ENCODE results near the gene RAPGEF1. TPM values are rescaled to one million over a fixed set of nuclear protein-coding genes. Genes with fewer than 3 reads are reported as not detected.

The RAPGEF1 gene
- total RNA-seq, 1 experiment from 2014 or later = 25.2 TPM

GRCh38 chr9:131702911-131703310, 37.0 kb downstream of the RAPGEF1 start:
- TF ChIP-seq EZH2phosphoT487 (IDR thresholded peaks at IDR 0.05; ENCODE audit: borderline replicate concordance, low read length) (no peak), CTCF (conservative IDR thresholded peaks at IDR 0.05; ENCODE audit: low read depth, low read length) (no peak), EZH2 (IDR thresholded peaks at IDR 0.05; ENCODE audit: low read length, unreplicated experiment) (no peak)
- no peaks in the 10 kb centered on the region for H3F3A ChIP-seq (ENCODE audit: low read length, unreplicated experiment)
- ATAC-seq (no peak), DNase-seq (peak; percentile 14)
- H2AFZ ChIP-seq (ENCODE audit: low read length) = no peak overlapping the region
- intact Hi-C loops (cut with micrococcal nuclease) = no loop called here
- no peak overlapping the region for H3K4me3 ChIP-seq (ENCODE audit: low read length)
- peaks cover 20% of the 10 kb centered on the region for H3K4me1 ChIP-seq (ENCODE audit: insufficient read depth, low read length)
- H3K4me2 ChIP-seq (ENCODE audit: low read length) = no peak overlapping the region
- H3K36me3 ChIP-seq (ENCODE audit: low read depth, low read length) = no peaks in the 10 kb centered on the region
- no peaks in the 10 kb centered on the region for H3K9me2 ChIP-seq (replicated peaks; ENCODE audit: low read length)
- ChIA-PET POLR2A (ENCODE audit: unreplicated experiment) (no interaction called here), CTCF (no interaction called here)
- no peak overlapping the region for H3K9ac ChIP-seq (ENCODE audit: low read length)
- no peak overlapping the region for H3K27ac ChIP-seq (ENCODE audit: low read length)
- H3K27me3 ChIP-seq (ENCODE audit: low read length) = no peaks in the 10 kb centered on the region
- BruUV-seq (replicated peaks) = no TSS peak
- peaks cover 40% of the 10 kb centered on the region for H3K79me2 ChIP-seq (ENCODE audit: low read length)
- no peaks in the 10 kb centered on the region for H3K9me3 ChIP-seq (ENCODE audit: low read length)
- H4K20me1 ChIP-seq (ENCODE audit: low read length) = no peaks in the 10 kb centered on the region

- H3K27ac ChIP-seq (ENCODE audit: low read length) = no peak overlapping the region
- no peaks in the 10 kb centered on the region for H3K27me3 ChIP-seq (ENCODE audit: low read length)
- H2AFZ ChIP-seq (ENCODE audit: low read length) = no peak overlapping the region
- intact Hi-C loops (cut with micrococcal nuclease) = no loop called here
- peaks cover 36% of the 10 kb centered on the region for H3K79me2 ChIP-seq (ENCODE audit: low read length)
- ATAC-seq = no peak
- no peaks in the 10 kb centered on the region for H3K9me3 ChIP-seq (ENCODE audit: low read length)
- no peaks in the 10 kb centered on the region for H4K20me1 ChIP-seq (ENCODE audit: low read length)
- no peak overlapping the region for H3K4me2 ChIP-seq (ENCODE audit: low read length)
- no peak for DNase-seq
- H3K4me1 ChIP-seq (ENCODE audit: insufficient read depth, low read length) = peaks cover 10% of the 10 kb centered on the region; the same call in 1 of the 2 replicates
- no peak overlapping the region for H3K9ac ChIP-seq (ENCODE audit: low read length)
- no TSS peak for BruUV-seq (replicated peaks)
- POLR2A ChIA-PET (ENCODE audit: unreplicated experiment) = no interaction called here
- no peak overlapping the region for H3K4me3 ChIP-seq (ENCODE audit: low read length)
- H3K36me3 ChIP-seq (ENCODE audit: low read depth, low read length) = no peaks in the 10 kb centered on the region
- no peaks in the 10 kb centered on the region for H3K9me2 ChIP-seq (replicated peaks; ENCODE audit: low read length)
- TF ChIP-seq EZH2phosphoT487 (IDR thresholded peaks at IDR 0.05; ENCODE audit: borderline replicate concordance, low read length) (no peak), EZH2 (IDR thresholded peaks at IDR 0.05; ENCODE audit: low read length, unreplicated experiment) (no peak), CTCF (conservative IDR thresholded peaks at IDR 0.05; ENCODE audit: low read depth, low read length) (no peak)
- CTCF ChIA-PET = no interaction called here
- no peaks in the 10 kb centered on the region for H3F3A ChIP-seq (ENCODE audit: low read length, unreplicated experiment)
Observed at GRCh38 chr9:131701789-131702337, 38.0 kb downstream of the RAPGEF1 start.

GRCh38 chr9:131701436-131701781, 38.5 kb downstream of the RAPGEF1 start:
- H3K79me2 ChIP-seq (ENCODE audit: low read length) = peaks cover 31% of the 10 kb centered on the region

More at GRCh38 chr9:131701436-131701781, 38.5 kb downstream of the RAPGEF1 start:
- TF ChIP-seq EZH2 (IDR thresholded peaks at IDR 0.05; ENCODE audit: low read length, unreplicated experiment) (no peak), CTCF (conservative IDR thresholded peaks at IDR 0.05; ENCODE audit: low read depth, low read length) (no peak), EZH2phosphoT487 (IDR thresholded peaks at IDR 0.05; ENCODE audit: borderline replicate concordance, low read length) (no peak)
- CTCF ChIA-PET = no interaction called here
- no peak for ATAC-seq
- no peaks in the 10 kb centered on the region for H4K20me1 ChIP-seq (ENCODE audit: low read length)
- no peak overlapping the region for H3K4me2 ChIP-seq (ENCODE audit: low read length)
- H3K27ac ChIP-seq (ENCODE audit: low read length) = no peak overlapping the region
- H3F3A ChIP-seq (ENCODE audit: low read length, unreplicated experiment) = no peaks in the 10 kb centered on the region
- POLR2A ChIA-PET (ENCODE audit: unreplicated experiment) = no interaction called here
- H3K27me3 ChIP-seq (ENCODE audit: low read length) = no peaks in the 10 kb centered on the region
- no peak for DNase-seq
- peaks cover 9% of the 10 kb centered on the region; the same call in 1 of the 2 replicates for H3K4me1 ChIP-seq (ENCODE audit: insufficient read depth, low read length)
- H3K9ac ChIP-seq (ENCODE audit: low read length) = no peak overlapping the region
- intact Hi-C loops (cut with micrococcal nuclease) = no loop called here
- H3K9me3 ChIP-seq (ENCODE audit: low read length) = no peaks in the 10 kb centered on the region
- H3K36me3 ChIP-seq (ENCODE audit: low read depth, low read length) = no peaks in the 10 kb centered on the region
- no peaks in the 10 kb centered on the region for H3K9me2 ChIP-seq (replicated peaks; ENCODE audit: low read length)
- no TSS peak for BruUV-seq (replicated peaks)
- H3K4me3 ChIP-seq (ENCODE audit: low read length) = no peak overlapping the region
- H2AFZ ChIP-seq (ENCODE audit: low read length) = no peak overlapping the region

Data from PC-3 (cell line).